GM10266 (cell line): ENCODE data around the gene MFF.
A peak's percentile ranks its signal among the peaks of the same experiment; 100 is the strongest.
"Not testable (repeated sequence)": the region's sequence is repeated elsewhere in the genome, so short reads cannot be mapped to it uniquely, and the experiment has no call there.

Experiments
- DNase-seq: peaks from one replicate; pipeline ENCODE4 v3.0.0; 2012; ENCODE audit errors: extremely low spot score
- TF ChIP-seq, protein P1 (sequence below): IDR thresholded peaks from 2 replicates; pipeline ENCODE4 v1.5.1; 2012; ENCODE audit warnings: mild to moderate bottlenecking, low read depth; ENCODE audit not compliant: control insufficient read depth, insufficient read depth; ENCODE audit errors: missing control alignments

Gene MFF

DNA sequence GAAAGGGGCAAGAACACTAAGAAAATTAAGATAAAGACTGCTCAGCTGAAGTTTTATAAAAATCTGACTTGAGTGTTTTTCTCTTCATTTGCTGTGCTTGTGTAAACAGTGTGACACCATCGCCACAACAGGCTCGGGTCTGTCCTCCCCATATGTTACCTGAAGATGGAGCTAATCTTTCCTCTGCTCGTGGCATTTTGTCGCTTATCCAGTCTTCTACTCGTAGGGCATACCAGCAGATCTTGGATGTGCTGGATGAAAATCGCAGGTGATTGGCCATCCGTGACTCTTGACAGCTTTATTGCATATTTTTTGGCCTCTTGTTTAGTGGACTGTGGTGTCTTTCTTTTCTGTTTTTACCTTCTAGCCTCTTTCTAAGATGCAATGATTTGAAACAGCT lies 22.1 kb downstream of the MFF start:
- TF ChIP-seq, protein P1, sequence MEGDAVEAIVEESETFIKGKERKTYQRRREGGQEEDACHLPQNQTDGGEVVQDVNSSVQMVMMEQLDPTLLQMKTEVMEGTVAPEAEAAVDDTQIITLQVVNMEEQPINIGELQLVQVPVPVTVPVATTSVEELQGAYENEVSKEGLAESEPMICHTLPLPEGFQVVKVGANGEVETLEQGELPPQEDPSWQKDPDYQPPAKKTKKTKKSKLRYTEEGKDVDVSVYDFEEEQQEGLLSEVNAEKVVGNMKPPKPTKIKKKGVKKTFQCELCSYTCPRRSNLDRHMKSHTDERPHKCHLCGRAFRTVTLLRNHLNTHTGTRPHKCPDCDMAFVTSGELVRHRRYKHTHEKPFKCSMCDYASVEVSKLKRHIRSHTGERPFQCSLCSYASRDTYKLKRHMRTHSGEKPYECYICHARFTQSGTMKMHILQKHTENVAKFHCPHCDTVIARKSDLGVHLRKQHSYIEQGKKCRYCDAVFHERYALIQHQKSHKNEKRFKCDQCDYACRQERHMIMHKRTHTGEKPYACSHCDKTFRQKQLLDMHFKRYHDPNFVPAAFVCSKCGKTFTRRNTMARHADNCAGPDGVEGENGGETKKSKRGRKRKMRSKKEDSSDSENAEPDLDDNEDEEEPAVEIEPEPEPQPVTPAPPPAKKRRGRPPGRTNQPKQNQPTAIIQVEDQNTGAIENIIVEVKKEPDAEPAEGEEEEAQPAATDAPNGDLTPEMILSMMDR: no peak
- DNase-seq: no peak

DNA sequence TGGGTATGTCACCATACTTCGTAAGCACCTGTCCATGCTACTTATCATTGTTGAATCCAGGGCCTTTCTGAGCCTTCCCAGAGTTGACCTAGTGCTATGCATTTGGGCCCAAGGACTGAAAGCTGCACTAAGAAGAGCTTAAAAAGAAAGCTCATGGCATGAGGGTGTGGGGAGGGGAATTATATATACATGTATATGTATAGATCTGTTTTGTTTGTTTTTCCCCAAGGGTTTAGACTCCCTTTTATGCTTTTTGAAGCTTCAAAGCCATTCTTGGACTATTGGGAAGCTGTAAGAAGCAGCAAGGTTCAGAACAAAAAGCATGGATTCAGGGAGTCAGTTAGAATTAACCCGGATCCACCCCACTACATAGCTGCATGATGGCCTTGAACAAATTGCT lies 23.3 kb downstream of the MFF start:
- no peak for DNase-seq

DNA sequence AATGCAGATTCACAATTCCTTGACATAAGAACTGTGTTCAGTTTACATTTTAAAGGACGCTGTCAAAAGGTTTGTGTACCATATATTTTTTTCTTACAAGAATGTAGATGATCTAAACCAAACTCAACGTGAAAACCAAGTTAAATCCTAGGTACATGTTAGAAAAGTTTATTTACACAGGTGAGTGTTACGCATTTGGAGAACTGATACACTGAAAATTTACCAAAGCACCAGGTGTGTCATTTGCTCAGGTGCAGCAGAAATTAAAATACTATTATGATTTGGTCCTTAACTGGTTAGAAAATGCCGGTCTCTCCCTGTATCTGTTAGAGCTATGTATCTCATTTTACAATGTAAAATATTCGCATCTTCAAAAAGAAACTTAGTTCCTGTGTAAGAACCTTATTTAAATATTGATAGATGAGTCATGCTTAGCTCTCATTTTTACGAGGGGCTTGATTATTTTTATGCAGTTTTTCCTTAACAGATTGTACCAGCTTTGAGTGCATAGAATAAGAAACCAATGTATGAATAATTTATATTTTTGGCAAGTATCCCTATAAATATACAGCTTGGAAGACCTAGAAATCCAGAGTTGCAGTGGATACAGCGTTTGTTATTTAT lies 25.1 kb downstream of the MFF start:
- no peak for DNase-seq
- TF ChIP-seq, protein P1: no peak

More for the DNA sequence above, 23.3 kb downstream of the MFF start:
- TF ChIP-seq, protein P1: no peak

DNA sequence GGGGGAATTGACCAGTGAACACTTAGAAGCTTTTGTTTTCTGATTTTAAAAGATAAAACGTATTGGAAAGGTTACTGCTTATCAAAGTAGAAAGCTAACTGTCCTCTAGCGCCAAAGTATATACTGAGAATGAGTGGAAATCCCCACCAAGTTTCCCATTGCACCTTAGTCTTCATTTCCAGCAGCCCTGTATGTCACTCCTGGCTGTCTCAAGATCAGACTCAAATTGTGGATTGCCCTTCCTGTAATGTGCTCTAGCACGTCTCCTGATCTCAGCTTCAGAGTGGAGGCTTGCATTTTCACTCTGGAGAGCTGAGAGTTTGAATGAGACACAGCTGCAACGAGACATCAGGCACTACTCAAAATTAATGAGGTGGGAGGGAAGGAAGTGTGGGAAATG lies 26.6 kb downstream of the MFF start:
- peak; percentile 23 for DNase-seq
- TF ChIP-seq, protein P1: no peak

DNA sequence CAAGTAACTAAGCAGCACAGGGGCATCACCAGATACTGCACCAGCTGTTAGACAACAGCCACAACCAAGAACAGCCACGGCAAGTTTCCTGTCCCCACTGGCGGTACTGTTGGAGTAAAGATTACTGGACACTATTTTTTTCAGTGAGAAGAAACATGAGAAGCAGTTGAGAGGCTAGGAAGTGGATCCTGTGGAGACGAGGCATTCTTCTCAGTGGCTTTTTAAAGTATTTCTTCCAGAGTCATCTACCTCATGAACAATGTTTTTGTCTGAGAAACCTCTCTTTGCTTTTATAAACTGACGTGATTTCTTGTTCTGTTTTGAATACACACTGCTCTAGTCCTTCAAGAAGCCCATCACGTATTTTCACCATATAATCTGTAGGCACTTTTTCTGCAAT lies 35.3 kb downstream of the MFF start:
- TF ChIP-seq, protein P1: no peak
- DNase-seq: no peak

DNA sequence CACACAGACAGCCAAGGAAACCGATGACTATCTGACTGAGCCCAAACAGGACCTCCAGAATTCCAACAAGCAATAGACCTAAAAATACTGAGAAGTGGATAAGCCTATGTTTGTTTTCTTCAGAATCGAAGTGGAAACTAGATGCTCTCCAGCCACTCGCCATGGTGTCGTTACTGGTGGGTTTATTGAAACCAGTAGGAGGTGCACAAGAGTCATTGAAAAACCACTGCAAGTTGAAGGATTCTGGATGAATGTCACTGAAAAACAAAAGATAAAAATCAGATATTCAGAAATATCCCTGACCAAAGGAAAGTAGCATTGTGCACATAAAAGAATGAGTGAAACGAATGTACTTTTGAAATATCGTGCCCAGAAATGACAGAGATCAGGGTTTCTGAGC lies 38.7 kb downstream of the MFF start:
- DNase-seq: no peak
- TF ChIP-seq, protein P1: peak; percentile 10

DNA sequence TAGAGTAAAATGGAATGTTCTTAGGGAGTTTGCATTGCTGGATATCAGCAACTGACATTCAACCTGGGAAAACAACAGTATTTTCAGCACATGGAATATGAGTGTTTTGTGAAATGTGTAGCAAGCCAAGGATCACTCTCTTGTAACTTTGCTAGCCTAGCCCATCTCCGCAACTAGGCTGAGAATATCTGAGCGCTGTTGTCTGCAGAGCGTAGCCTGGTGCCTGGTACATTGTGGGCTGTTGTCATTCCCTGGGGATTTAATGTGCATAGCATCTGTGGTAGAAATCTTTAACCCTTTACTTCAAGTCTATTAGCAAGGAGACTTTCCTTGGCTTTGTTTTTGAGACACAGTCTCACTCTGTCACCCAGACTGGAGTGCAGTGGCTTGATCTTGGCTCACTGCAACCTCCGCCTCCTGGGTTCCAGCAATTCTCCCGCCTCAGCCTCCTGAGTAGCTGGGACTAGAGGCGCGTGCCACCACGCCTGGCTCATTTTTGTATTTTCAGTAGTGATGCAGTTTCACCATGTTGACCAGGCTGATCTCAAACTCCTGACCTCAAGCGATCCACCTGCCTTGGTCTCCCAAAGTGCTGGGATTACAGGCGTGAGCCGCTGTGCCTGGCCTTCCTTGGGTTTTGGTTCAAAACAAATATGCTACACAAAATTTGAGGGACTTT lies 39.7 kb downstream of the MFF start:
- DNase-seq: not testable (repeated sequence)

DNA sequence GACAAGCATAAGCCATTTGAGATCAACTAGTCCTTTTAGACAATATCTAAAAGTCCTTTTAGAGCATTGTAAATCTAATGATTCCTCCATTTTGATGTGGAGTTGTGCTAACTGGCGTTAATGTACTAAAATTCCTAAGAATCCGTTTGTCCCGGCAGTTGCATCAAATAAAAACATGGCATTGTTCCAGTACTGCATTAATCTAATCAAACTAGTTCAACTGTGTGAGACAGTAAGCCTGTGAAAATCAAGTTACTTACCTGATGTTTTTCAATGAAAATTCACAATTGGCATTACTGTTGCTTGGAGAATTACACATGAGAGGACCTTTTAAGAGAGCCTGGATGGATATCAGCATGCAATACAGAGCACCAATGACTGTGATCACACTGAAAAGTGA lies 40.8 kb downstream of the MFF start:
- no peak for DNase-seq
- TF ChIP-seq, protein P1: no peak
